D721Med (cell line): ENCODE results near the gene VPS13A.

Experiments used
- DNase-seq: peaks from one replicate; pipeline ENCODE4 v3.0.0; 2011; ENCODE audit warnings: low spot score; ENCODE audit not compliant: insufficient read length
- FAIRE-seq: peaks from 2 replicates; lab custom pipeline; 2011; peaks lifted over from hg19 to GRCh38; lab: Jason Lieb, UNC
- TF ChIP-seq, protein P1 (sequence below): IDR thresholded peaks from 2 replicates; pipeline ENCODE4 v1.5.1; 2012; ENCODE audit warnings: mild to moderate bottlenecking, control low read depth; ENCODE audit not compliant: insufficient read depth; ENCODE audit errors: missing control alignments

VPS13A gene

DNA sequence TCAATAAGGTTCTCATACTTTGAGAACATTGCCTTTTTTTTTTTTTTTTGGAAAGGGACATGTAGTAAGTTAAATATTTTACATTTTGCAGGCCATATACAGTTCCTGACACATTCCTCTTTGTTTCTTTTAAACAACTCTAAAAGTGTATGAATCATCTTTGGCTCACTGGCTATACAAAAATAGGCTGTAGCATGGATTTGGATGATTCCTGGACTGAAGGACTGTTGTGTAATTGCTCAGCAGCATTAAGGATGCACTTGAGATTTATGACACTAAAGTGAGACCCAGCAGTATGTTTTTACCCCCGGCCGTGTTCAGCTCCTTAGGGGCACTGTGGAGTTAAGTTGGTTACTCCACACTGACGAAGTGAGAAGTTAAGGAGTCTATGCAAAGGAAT lies 41.3 kb downstream of the VPS13A start:
- FAIRE-seq = no peak
- no peak for DNase-seq
- TF ChIP-seq, protein P1, sequence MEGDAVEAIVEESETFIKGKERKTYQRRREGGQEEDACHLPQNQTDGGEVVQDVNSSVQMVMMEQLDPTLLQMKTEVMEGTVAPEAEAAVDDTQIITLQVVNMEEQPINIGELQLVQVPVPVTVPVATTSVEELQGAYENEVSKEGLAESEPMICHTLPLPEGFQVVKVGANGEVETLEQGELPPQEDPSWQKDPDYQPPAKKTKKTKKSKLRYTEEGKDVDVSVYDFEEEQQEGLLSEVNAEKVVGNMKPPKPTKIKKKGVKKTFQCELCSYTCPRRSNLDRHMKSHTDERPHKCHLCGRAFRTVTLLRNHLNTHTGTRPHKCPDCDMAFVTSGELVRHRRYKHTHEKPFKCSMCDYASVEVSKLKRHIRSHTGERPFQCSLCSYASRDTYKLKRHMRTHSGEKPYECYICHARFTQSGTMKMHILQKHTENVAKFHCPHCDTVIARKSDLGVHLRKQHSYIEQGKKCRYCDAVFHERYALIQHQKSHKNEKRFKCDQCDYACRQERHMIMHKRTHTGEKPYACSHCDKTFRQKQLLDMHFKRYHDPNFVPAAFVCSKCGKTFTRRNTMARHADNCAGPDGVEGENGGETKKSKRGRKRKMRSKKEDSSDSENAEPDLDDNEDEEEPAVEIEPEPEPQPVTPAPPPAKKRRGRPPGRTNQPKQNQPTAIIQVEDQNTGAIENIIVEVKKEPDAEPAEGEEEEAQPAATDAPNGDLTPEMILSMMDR = no peak

DNA sequence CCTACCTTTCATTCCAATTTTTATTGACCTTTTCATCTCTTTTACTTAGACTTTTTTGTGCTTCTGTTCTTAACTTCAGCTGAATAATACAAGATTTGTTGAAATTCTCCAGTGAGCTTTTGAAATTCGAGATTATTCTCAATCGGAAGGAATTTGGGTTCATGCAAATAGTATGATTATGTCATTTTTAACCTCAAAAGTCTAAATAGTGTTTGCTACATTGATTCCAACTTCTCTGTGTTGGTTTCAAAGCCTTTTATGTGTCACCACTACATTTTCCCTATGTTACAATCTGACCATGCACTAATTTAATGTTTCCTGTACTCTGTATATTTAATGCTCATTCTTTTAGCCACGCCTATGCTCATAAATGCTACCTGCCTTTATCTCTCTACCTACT lies 44.1 kb downstream of the VPS13A start:
- FAIRE-seq (peak; percentile 58), DNase-seq (no peak)
- TF ChIP-seq, protein P1 = no peak

DNA sequence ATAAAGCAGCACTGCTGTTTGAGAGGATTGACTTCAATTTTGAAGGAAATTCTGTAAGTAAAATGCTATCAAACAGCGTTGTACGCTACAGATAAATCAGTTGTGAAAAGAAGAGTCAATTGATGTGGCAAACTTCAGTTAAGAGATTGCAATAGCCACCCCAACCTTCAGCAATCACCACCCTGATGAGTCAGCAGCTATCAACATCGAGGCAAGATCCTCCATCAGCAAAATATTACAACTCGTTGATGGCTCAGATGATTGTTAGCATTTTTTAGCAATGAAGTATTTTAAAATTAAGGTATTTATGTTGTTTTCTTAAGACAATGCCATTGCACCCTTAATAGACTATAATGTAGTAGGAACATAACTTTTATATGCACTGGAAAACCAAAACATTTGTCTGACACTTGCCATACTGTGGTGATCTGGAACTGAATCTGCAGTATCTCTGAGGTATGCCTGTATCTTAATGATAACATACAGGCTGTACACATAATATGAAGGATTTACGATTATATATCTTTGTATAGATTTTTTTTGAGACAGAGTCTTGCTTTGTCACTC lies 47.5 kb downstream of the VPS13A start:
- DNase-seq (no peak), FAIRE-seq (no peak)
- TF ChIP-seq, protein P1 = no peak

DNA sequence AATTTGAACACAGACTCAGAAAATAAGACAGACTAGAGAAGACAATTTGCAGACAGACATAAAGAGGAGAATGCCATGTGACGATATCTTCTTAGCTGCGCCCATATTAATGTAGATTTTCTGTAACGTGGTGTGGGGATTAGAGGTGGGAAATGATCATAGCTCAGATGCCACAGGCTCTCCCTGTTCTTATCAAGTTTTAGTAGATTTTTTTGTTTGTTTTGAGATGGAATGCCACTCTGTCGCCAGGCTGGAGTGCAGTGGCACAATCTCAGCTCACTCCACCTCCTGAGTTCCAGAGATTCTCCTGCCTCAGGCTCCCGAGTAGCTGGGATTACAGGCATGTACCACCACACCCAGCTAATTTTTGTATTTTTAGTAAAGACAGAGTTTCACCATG lies 59.4 kb downstream of the VPS13A start:
- no peak for FAIRE-seq
- TF ChIP-seq, protein P1 = no peak
- DNase-seq = no peak

DNA sequence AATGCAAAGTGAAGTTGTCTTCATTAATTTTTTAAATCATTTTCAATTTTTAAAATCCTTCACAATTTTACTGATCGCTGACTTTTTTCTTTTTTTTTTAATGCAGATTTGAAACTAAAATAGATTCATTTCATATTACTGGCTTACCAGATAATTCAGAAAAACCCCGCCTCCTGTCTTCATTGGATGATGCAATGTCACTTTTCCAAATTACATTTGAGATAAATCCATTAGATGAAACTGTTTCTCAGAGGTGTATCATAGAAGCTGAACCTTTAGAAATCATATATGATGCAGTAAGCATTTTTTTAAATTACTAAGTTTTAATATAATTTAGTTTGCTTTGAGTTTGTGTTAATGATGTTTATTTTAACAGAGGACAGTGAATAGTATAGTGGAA lies 60.6 kb downstream of the VPS13A start:
- no peak for DNase-seq
- no peak for FAIRE-seq
- TF ChIP-seq, protein P1 = no peak

DNA sequence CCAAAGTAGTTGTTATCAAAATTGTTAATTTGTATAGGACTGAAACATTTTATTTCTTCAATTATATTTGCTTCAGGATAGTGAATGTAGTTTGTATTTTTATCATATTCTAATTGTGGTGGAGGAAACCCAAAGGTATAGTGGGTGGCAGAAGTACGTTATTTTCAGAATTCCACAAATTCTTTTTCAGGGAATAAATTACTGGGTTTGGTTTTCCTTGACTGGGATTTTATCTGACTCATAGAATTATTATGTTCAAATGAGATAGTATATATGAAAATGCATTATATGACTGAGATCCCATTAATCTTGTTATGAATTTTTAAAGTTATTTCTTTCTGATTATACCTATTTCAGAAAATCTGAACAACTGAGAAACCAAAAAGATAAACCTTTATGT lies 73.7 kb downstream of the VPS13A start:
- TF ChIP-seq, protein P1 = no peak
- no peak for DNase-seq
- FAIRE-seq = no peak

DNA sequence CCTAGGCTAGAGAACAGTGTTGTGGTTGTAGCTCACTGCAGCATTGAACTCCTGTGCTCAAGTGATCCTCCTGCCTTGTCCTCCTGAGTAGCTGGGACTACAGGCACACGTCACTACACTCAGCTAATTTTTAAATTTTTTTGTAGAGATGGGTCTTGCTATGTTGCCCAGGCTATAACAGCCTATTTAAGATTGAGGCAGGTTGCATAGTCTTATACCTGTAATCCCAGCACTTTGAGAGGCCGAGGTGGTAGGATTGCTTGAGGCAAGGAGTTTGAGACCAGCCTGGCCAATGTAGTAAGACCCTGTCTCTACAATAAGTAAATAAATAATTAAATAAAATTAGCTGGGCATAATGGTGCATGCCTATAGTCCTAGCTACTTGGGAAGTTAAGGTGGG lies 79.9 kb downstream of the VPS13A start:
- DNase-seq (no peak), FAIRE-seq (no peak)
- TF ChIP-seq, protein P1 = no peak
